Transverse colon (tissue), 3 donors: ENCODE data around the gene SLC39A11.

Source experiments
- CTCF ChIP-seq, 5 experiments: fragments of 200-600 bp in 3 of 5; fragments of 450-650 bp in 2 of 5; sonication (generic) in 3 of 5; IDR thresholded peaks; 1 replicate in 2 of 5; 2 replicates in 3 of 5; pipeline ENCODE4 v1.5.1; 2016 to 2017; ENCODE audit warnings: antibody characterized with exemption in 5 of 5, inconsistent platforms in 3 of 5, mild to moderate bottlenecking in 2 of 5, moderate library complexity in 1 of 5
- POLR2A ChIP-seq: fragments of 450-650 bp; IDR thresholded peaks from one replicate; pipeline ENCODE4 v1.6.1; 2016; ENCODE audit warnings: antibody characterized with exemption, mild to moderate bottlenecking, moderate library complexity

GRCh38 chr17:72976971-72977770, 115.3 kb downstream of the SLC39A11 start:
- no peak for TF ChIP-seq CTCF (IDR thresholded peaks at IDR 0.05)
- no peak for TF ChIP-seq POLR2A
